Kidney glomerular epithelial cell (primary cell): ENCODE measurements around the gene CDK5RAP2.
"Not testable (repeated sequence)": the region's sequence is repeated elsewhere in the genome, so short reads cannot be mapped to it uniquely, and the experiment has no call there.

Experiments
- DNase-seq: peaks from one replicate; lab custom pipeline; 2025; lab: John Stamatoyannopoulos, UW

The CDK5RAP2 gene

GRCh38 chr9:120580051-120580896 is at the start of gene CDK5RAP2:
Gene CDK5RAP2 (minus strand): TSS chr9:120580167. CDS start chr9:120579978, 189 bp downstream.
- peak; percentile 99 for DNase-seq

GRCh38 chr9:120628925-120629497 is 49.0 kb upstream of the CDK5RAP2 start:
- not testable (repeated sequence) for DNase-seq

- no peak for DNase-seq
These were observed 48.4 kb upstream of the CDK5RAP2 start for GRCh38 chr9:120628207-120628924.

GRCh38 chr9:120627073-120627472 is 47.1 kb upstream of the CDK5RAP2 start:
- no peak for DNase-seq

- no peak for DNase-seq
These were observed 46.5 kb upstream of the CDK5RAP2 start for GRCh38 chr9:120626512-120626911.

- no peak for DNase-seq
These were observed 45.3 kb upstream of the CDK5RAP2 start for GRCh38 chr9:120625222-120625621.

GRCh38 chr9:120622790-120623189 is 42.8 kb upstream of the CDK5RAP2 start:
- DNase-seq: no peak

GRCh38 chr9:120621941-120622340 is 42.0 kb upstream of the CDK5RAP2 start:
- DNase-seq: no peak

- peak; percentile 63 for DNase-seq
These were observed 40.0 kb upstream of the CDK5RAP2 start for GRCh38 chr9:120619751-120620655.

- no peak for DNase-seq
These were observed 37.3 kb upstream of the CDK5RAP2 start for GRCh38 chr9:120616966-120617935.

GRCh38 chr9:120612218-120612617 is 32.3 kb upstream of the CDK5RAP2 start:
- no peak for DNase-seq

GRCh38 chr9:120611690-120612068 is 31.7 kb upstream of the CDK5RAP2 start:
- DNase-seq: no peak

- no peak for DNase-seq
These were observed 31.2 kb upstream of the CDK5RAP2 start for GRCh38 chr9:120610975-120611689.

- no peak for DNase-seq
These were observed 29.7 kb upstream of the CDK5RAP2 start for GRCh38 chr9:120609636-120610035.

GRCh38 chr9:120608421-120608820 is 28.5 kb upstream of the CDK5RAP2 start:
- DNase-seq: no peak

- no peak for DNase-seq
These were observed 23.6 kb upstream of the CDK5RAP2 start for GRCh38 chr9:120603591-120603990.

- no peak for DNase-seq
These were observed 23.0 kb upstream of the CDK5RAP2 start for GRCh38 chr9:120603010-120603409.

GRCh38 chr9:120593955-120594277 is 13.9 kb upstream of the CDK5RAP2 start:
- no peak for DNase-seq

- DNase-seq: no peak
These were observed 13.4 kb upstream of the CDK5RAP2 start for GRCh38 chr9:120593250-120593954.
